ENCODE data around the gene SOCS4. TPM values are rescaled to one million over a fixed set of nuclear protein-coding genes. Genes with fewer than 3 reads are reported as not detected.
A peak's percentile ranks its signal among the peaks of the same experiment; 100 is the strongest.

Gene SOCS4
- total and polyA plus RNA-seq, 2 of the 13 experiments (the other 11 are each of a cell fraction or from before 2014, with no cell fraction given): 4.0 to 10.0 TPM

DNA sequence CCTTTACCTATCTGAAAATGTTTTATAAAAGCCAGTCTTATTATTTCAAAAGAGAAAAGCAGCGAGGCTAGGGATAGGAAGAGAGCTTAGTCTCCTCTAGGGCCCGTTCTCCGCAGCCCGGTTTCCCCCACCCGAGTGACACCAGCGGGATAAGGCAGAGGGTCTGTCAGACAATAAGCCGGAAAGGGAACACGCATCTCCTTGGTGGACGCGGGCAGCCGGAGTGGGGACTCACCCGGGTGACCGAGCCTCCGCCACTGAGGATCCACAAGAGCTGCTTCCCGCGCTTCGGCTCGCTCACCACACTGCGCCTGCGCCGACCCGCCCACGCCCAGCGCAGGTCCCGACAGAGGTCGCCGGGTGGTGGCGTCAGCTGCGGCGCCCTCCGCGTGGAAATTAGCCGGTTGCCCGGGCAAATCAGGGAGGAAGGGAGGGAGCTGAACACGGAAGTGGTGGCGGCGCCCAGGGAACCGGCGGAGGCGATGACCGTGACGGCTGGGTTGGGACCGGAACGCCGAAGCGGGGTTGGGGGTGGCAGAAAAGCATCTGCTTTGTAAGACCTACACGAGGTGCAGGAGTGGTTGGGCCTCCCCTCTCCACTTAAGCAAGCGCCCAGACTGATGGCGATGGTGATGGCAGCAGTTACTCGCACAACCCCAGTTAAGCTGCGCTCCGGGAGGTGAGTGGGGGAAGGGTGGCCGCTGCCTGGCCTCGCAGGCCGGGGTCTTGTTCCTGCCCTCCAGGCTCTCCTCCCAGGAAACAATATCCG is at the start of gene SOCS4, which contains the start of gene WDHD1 (continued):
- TF ChIP-seq, protein P1, sequence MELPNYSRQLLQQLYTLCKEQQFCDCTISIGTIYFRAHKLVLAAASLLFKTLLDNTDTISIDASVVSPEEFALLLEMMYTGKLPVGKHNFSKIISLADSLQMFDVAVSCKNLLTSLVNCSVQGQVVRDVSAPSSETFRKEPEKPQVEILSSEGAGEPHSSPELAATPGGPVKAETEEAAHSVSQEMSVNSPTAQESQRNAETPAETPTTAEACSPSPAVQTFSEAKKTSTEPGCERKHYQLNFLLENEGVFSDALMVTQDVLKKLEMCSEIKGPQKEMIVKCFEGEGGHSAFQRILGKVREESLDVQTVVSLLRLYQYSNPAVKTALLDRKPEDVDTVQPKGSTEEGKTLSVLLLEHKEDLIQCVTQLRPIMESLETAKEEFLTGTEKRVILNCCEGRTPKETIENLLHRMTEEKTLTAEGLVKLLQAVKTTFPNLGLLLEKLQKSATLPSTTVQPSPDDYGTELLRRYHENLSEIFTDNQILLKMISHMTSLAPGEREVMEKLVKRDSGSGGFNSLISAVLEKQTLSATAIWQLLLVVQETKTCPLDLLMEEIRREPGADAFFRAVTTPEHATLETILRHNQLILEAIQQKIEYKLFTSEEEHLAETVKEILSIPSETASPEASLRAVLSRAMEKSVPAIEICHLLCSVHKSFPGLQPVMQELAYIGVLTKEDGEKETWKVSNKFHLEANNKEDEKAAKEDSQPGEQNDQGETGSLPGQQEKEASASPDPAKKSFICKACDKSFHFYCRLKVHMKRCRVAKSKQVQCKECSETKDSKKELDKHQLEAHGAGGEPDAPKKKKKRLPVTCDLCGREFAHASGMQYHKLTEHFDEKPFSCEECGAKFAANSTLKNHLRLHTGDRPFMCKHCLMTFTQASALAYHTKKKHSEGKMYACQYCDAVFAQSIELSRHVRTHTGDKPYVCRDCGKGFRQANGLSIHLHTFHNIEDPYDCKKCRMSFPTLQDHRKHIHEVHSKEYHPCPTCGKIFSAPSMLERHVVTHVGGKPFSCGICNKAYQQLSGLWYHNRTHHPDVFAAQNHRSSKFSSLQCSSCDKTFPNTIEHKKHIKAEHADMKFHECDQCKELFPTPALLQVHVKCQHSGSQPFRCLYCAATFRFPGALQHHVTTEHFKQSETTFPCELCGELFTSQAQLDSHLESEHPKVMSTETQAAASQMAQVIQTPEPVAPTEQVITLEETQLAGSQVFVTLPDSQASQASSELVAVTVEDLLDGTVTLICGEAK (IDR thresholded peaks at IDR 0.05): no peak
- TF ChIP-seq, protein P1 (CRISPR knock-in tag; IDR thresholded peaks at IDR 0.05): 0 out of 2 replicates have a peak, but pooled peaks have one; percentile 46
- TF ChIP-seq ZNF451 (CRISPR knock-in tag; IDR thresholded peaks at IDR 0.05) (peak; percentile 69; the same call in 1 of the 2 replicates), ZBTB7B (CRISPR knock-in tag; IDR thresholded peaks at IDR 0.05) (peak; percentile 56; the same call in 1 of the 2 replicates), MAFK (conservative IDR thresholded peaks at IDR 0.05 in 1 of 2, IDR thresholded peaks at IDR 0.05 in 1 of 2; ENCODE audit: low read length in 2 of 2) (no peak; a peak in 1 of 4 replicates), ZFYVE20 (CRISPR knock-in tag; IDR thresholded peaks at IDR 0.05; ENCODE audit: borderline replicate concordance, low read depth) (no peak), ZBTB7A (CRISPR knock-in tag; IDR thresholded peaks at IDR 0.05) (no peak; the same call in 1 of the 2 replicates), SKI (IDR thresholded peaks at IDR 0.05; ENCODE audit: partially characterized antibody) (peak; percentile 21), ZKSCAN1 (IDR thresholded peaks at IDR 0.05; ENCODE audit: low read length) (no peak), PCBP1 (IDR thresholded peaks at IDR 0.05; ENCODE audit: borderline replicate concordance, low read depth, low read length) (peak; percentile 93; the same call in 1 of the 2 replicates), ZFP36L1 (CRISPR knock-in tag; IDR thresholded peaks at IDR 0.05) (0 out of 2 replicates have a peak, but pooled peaks have one; percentile 51), AGO1 (IDR thresholded peaks at IDR 0.05; ENCODE audit: low read depth, low read length, poor library complexity, severe bottlenecking) (peak; percentile 46)
- TF ChIP-seq, protein P2, sequence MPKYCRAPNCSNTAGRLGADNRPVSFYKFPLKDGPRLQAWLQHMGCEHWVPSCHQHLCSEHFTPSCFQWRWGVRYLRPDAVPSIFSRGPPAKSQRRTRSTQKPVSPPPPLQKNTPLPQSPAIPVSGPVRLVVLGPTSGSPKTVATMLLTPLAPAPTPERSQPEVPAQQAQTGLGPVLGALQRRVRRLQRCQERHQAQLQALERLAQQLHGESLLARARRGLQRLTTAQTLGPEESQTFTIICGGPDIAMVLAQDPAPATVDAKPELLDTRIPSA (CRISPR knock-in tag; IDR thresholded peaks at IDR 0.05; ENCODE audit: borderline replicate concordance): peak; percentile 60; the same call in 1 of the 2 replicates
- TF ChIP-seq, protein P3, sequence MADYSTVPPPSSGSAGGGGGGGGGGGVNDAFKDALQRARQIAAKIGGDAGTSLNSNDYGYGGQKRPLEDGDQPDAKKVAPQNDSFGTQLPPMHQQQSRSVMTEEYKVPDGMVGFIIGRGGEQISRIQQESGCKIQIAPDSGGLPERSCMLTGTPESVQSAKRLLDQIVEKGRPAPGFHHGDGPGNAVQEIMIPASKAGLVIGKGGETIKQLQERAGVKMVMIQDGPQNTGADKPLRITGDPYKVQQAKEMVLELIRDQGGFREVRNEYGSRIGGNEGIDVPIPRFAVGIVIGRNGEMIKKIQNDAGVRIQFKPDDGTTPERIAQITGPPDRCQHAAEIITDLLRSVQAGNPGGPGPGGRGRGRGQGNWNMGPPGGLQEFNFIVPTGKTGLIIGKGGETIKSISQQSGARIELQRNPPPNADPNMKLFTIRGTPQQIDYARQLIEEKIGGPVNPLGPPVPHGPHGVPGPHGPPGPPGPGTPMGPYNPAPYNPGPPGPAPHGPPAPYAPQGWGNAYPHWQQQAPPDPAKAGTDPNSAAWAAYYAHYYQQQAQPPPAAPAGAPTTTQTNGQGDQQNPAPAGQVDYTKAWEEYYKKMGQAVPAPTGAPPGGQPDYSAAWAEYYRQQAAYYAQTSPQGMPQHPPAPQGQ (CRISPR knock-in tag; IDR thresholded peaks at IDR 0.05; ENCODE audit: borderline replicate concordance): no peak
